Measurements from ENCODE around the gene ARID5B.
"Not testable (repeated sequence)": the region's sequence is repeated elsewhere in the genome, so short reads cannot be mapped to it uniquely, and the experiment has no call there.

The ARID5B gene, protein sequence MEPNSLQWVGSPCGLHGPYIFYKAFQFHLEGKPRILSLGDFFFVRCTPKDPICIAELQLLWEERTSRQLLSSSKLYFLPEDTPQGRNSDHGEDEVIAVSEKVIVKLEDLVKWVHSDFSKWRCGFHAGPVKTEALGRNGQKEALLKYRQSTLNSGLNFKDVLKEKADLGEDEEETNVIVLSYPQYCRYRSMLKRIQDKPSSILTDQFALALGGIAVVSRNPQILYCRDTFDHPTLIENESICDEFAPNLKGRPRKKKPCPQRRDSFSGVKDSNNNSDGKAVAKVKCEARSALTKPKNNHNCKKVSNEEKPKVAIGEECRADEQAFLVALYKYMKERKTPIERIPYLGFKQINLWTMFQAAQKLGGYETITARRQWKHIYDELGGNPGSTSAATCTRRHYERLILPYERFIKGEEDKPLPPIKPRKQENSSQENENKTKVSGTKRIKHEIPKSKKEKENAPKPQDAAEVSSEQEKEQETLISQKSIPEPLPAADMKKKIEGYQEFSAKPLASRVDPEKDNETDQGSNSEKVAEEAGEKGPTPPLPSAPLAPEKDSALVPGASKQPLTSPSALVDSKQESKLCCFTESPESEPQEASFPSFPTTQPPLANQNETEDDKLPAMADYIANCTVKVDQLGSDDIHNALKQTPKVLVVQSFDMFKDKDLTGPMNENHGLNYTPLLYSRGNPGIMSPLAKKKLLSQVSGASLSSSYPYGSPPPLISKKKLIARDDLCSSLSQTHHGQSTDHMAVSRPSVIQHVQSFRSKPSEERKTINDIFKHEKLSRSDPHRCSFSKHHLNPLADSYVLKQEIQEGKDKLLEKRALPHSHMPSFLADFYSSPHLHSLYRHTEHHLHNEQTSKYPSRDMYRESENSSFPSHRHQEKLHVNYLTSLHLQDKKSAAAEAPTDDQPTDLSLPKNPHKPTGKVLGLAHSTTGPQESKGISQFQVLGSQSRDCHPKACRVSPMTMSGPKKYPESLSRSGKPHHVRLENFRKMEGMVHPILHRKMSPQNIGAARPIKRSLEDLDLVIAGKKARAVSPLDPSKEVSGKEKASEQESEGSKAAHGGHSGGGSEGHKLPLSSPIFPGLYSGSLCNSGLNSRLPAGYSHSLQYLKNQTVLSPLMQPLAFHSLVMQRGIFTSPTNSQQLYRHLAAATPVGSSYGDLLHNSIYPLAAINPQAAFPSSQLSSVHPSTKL

DNA sequence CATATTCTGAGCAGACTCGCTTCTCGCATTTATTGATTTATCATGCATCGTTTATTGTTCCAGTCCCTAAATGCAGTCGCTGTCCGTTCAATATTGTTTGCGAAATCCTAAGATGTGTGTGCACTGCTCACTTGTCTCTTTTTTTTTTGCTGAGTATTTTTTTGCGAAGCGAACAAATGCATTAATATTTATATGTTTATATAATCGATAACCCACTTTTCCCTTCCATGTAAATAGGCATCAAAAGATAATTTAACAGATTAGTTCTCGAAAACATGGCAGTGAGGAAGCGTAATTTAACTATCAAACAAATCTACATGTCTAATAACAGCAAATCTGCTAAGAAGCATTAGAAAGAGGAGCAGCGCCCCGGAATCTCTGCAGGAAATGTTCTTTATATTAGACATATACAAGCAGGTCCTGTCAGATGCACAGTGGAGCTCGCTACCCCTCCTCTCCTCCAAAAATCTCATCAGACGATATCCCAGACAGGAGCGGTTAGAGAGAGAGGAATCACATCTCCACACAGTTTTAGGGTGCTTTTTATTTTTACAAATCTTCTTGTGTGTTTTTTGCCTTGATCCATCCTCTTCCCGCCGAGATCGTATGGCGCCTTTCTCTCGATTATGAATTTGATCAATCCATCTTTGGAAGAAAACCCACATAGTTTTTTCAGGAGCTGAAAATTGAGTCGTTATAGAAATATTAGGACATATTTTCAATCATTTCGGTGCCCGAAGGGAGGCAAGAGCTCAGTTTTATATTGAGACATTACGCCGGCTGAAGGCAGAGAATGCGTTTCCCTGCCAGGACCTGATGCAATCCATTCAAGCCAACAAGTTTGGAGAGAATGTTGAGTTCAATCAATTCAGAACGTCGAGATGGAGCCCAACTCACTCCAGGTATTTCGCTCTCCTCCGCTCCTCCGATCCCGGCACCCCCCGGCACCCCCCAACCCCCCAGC is at the start of gene ARID5B:
Gene ARID5B, plus strand, starts transcription at position 871 of the 964 bp plus-strand sequence. Its CDS starts 11 bp downstream, at position 882.
- DNase-seq (ENCODE audit: low spot score), result peak; percentile 62

DNA sequence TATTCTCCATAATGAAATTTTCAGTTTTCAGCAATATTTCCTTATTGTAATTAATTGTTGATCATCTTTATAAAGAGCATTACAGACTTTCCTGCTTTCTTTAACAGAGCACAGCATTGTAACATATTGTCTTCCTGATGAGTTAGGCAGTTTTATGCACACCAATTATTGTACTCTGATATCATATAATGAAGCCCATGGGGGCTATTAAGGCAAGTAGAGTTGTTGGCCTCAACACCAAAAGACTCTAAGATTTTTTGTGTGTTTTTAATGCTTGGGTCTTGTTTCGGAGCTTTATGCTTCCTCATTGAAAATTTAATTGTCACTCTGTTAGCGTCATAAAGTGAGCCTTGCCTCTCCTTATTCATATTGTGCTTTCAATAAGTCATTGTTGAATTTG is 49.2 kb upstream of the ARID5B start:
- DNase-seq (ENCODE audit: low spot score), result no peak

DNA sequence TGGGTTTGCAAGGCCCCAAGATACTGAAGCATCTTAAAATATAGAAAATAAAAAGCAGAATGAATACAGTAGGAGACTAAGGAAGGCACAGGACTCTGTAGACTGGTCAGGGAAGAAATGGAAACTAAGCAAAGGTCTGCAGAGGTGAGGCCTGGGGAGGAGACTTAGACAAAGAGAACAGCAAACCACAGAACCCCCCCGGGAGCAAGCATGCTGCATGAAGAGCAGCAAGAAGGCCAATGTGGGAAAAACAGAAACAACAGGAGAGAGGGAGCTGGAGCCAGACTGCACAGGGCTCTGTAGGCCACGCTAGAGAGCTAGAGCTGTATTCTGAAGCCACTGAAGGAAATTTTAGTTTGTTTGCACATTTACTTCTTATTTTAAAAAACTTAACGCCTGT is 45.7 kb upstream of the ARID5B start:
- DNase-seq (ENCODE audit: low spot score), result no peak

DNA sequence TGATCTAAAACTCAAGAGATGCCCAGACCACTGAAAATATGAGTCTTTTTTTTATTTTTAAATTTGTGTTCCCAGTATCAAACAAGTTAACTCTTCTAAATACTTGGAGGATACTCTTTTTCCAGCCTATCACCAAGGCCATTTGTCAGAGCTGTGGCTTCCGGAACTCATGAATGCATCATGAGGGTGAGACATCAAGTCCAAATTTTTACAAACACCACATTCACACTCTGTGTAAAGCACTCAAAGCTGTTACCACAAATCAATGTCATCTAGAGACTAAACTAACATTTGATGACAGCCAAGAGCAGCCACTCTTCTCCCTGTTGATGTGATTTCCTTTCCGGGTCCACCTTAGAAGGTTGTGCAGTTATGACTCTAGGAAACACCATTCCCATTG is 43.8 kb upstream of the ARID5B start:
- no peak for DNase-seq (ENCODE audit: low spot score)

DNA sequence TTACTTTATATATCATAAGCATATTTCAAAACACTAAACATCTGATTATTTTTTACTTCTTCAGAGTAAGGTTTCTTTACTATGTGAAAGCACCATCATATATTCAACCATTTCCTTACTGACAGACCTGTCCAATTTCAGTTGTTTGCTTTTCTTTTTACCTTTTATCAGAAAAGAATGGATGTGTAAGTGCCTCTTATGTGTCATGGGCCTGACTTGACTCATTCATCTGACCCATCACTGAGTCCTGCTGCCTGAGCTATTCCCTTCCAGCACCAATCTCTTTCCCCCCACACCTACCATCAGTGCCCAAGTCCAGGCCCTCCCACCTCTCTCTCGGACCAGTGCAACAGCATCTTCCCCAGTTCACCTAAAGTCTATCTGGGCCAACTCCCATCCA is 41.7 kb upstream of the ARID5B start:
- no peak for DNase-seq (ENCODE audit: low spot score)

DNA sequence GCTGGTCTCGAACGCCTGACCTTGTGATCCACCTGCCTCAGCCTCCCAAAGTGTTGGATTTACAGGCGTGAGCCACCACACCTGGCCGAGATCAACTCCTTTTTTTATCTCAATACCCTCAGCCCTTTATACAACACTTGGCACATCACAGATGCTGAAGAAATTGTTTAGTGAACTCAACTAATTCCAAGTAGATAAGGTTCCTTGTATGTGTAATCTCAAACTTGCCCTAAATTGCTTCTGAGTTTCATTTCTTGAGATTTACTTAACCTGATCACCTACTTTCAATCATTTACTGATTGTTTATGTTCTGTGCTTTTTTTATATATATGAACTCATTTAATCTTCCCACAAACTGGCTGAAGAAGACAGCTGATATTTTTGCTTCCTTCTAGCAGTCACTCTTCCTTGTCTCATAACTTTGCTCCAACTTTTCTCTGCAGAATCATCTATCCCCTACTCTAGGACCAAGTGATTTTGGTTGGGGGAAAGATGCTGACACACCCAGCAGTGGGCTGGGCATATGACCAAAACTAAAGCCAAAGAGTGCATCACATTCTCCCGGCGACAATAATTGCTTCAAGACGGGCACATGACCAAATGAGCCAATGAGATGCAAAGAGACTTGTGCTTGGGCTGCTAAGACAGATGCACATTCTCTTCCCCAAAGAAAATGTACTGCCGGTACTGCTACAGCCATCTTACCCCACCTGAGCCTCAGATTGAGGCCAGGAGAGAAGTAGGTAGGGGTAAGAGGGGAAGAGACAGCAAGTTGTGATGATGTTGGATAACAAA is 40.3 kb upstream of the ARID5B start:
- no peak for DNase-seq (ENCODE audit: low spot score)

DNA sequence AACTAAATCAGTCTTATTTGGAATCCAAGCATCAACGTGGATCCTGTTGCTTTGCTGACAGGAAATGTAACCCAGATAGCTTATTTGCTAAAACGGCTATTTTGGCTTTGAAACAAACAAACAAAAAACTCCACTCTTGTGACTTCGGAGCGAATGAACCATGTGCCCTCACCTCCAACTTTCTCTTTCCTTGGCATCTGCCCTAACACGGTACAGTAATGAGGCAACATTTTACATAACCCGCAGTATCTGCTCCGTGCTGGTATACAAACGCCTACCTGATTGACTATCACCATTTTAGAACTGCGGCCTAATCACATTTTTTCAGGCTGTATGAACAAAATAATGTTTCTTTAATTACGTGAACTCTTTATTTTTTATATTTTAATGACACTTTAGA is 37.5 kb upstream of the ARID5B start:
- DNase-seq (ENCODE audit: low spot score), result no peak

DNA sequence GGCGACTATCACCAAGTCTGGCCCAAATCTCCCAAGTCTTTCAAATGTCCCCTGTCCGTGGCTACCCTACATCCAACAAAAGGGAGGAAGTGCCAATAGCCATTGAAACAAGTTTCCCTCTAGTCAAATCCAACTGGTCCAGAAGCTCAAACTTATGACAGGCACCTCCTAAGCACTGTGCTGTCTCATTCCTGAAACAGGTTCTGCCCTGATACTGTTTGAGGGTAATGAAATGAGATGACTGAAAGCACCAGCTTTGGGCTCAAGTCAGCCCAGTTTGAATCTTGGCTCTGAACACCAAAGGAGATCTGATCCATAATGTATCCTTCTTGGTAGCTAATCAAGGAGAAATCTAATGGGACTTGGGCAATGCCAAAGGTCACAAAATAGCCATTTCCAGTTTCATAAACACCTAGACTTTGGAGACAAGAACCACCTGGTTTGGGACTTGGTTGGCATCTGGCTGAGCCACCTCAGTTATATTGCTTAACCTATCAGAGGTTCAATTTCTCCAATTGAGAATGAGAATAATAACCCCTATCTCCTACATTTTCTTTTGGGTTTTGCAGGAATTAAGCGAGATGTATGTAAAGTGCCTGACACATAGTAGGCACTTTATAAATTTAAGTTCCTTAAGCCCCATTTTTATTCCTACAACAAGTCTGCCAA is 34.7 kb upstream of the ARID5B start:
- DNase-seq (ENCODE audit: low spot score), result no peak

DNA sequence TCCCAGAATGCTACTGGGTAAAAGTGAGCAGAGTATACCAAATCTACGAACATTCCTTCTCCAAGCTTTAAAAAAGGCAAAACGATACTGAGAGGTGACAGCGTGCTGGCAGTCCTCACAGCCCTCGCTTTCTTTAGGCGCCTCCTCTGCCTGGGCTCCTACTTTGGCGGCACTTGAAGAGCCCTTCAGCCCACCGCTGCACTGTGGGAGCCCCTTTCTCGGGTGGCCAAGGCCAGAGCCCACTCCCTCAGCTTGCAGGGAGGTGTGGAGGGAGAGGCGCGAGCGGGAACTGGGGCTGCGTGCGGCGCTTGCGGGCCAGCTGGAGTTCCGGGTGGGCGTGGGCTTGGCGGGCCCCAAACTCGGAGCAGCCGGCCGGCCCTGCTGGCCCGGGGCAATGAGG is 34.1 kb upstream of the ARID5B start:
- not testable (repeated sequence) for DNase-seq (ENCODE audit: low spot score)

DNA sequence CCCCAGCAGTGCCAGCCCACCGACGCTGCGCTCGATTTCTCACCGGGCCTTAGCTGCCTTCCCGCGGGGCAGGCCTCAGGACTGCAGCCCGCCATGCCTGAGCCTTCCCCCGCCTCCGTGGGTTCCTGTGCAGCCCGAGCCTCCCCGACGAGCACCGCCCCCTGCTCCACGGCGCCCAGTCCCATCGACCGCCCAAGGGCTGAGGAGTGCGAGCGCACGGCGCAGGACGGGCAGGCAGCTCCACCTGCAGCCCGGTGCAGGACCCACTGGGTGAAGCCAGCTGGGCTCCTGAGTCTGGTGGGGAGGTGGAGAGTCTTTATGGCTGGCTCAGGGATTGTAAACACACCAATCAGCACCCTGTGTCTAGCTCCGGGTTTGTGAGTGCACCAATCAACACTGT is 33.7 kb upstream of the ARID5B start:
- DNase-seq (ENCODE audit: low spot score), result not testable (repeated sequence)

DNA sequence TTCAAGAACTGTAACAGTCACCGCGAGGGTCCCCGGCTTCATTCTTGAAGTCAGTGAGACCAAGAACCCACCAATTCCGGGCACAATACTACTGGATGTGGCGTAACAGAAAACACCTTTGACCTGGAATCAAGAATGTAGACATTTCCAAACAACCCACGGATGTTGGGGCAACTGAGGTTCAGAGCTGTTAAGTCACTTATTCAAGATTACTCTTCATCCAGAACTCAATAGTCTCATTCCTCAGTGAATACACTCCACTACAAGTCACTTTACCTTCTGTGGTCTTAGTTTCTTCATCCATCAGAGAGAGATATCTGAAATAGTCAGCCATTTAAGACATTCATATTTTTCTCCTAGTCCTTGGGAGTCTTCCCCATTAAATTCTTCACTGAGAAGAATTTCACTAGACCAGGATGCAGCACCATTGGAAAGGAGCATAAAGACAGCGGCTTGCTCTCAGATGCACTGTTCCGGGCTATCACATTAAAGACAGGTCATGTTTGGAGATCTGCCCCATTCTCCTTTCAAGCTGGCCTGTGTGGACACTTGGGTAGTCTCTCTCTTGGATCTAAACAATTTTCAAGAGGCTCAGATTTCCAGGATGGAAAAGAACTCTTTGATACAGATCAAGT is 32.3 kb upstream of the ARID5B start:
- no peak for DNase-seq (ENCODE audit: low spot score)

DNA sequence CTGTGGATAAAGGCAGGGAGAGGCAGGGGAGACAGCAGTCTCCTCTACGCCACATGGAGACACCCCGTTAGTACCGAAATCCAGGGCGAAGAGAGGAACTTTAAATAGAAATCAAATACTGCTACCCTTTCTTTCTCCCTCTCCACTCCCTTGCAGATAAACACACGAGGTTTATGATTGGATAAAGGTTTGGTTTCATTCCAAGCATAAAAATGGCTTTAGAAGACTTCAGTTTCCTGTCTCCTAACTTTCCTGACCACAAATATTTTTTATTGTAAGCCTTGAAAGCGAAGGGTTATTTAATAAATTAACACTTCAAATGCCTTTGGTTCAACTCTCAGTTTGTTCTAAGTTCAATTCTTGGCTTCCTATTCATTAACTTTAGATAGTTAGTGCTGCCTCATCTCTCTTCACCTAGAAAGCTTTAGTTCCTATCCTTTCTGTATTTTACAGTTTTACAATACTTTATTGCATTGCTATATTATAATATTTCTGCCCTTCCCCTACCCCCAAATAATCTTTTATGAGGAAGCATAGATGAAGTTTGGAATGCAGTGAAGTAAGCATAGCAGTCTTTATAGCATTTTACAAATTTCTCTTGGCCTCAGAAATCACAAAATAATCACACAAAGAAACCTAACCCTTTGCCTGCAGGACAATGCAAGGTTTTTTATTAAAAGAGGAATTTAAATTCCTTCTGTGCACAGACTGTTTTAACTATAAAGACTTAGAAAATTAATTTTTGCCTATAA is 31.5 kb upstream of the ARID5B start:
- no peak for DNase-seq (ENCODE audit: low spot score)

DNA sequence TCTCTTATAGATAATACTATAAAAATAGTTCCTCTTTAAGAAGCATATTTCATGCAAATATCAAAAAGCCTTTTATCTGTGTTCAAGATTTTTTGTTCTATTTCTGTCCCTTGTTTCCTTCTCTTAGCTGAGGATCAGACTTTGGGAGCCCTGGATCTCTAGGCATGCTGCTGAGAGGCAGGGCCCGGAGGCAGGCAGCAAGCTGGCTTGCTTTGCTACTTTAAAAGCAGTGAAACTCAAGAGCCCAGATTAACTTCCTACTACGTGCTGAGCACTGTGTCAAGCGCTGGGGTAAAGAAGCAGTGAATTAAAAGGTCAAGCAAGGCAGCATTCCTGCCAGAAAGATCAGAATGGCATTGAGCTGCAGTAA is 31.0 kb upstream of the ARID5B start:
- DNase-seq (ENCODE audit: low spot score), result no peak

DNA sequence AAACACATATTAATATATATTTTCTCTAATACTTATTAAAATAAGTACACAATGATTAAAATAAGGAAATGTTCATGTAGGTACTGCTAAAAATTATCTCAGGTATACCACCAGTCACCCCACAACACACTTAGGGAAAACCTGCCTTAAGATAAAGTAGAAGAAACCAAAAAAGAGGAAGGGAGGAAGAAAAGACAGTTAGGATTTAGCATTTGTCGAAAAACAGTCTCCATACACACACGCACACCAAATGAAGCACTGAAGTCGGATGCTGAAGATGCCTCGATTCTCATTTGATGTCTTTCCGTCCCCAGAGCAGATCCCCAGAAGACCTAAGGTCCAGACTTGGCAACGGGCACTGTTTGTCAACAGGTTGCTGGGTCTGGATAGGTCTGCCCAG is 30.0 kb upstream of the ARID5B start:
- no peak for DNase-seq (ENCODE audit: low spot score)

DNA sequence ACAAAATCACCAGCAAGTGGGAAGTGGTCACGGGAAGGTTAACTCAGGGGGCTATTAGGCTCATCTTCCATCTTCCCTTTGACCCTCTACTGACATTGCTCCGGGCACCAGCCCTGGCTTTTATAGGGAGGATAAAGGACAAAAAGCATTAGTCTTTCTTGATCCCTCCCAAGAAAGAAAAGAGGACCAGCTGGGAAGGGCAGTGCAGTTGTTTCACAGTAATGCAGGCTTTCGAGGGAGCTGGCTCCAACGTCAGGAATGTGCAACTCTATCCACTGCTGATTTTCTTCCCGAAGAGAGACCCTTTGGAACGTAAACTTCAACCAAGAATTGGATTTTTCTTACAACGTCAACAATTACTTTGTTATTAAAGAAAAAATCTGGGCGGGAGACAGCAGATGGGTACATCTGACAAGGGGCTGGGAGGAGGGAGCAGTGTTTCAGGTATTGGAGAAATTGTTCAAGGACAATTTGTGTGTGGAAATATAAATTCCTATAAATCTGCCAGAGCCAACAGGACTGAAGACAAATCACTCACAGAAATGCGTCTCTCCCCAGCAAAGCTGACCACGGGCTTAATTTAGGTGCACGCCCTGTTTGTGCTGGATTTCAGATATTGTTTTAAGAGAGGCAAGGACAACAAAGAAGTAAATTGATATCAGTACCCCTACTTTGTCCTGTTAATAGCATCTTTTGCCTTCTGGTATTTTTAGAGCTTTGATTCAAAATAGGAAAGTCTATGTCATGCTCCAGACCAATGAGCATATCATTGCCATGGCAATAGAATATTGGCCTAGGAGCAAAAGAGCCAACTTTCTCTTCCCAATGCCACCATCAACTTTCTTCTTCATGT is 23.4 kb upstream of the ARID5B start:
- no peak for DNase-seq (ENCODE audit: low spot score)

DNA sequence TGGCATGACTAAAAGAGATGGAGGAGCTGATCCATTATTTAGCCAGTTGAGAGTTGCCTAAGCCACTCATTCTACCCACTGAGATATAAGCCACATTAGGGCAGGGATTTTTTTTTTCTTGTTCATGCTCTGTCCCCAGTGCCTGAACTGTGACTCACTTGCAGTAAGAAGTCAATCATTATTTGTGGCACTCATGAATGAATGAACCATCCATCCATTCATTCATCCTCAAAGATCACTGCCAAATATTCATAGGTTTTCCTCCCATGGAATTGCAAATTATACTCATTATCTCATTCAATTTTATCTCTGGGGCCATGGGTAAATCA is 22.8 kb upstream of the ARID5B start:
- DNase-seq (ENCODE audit: low spot score), result no peak

DNA sequence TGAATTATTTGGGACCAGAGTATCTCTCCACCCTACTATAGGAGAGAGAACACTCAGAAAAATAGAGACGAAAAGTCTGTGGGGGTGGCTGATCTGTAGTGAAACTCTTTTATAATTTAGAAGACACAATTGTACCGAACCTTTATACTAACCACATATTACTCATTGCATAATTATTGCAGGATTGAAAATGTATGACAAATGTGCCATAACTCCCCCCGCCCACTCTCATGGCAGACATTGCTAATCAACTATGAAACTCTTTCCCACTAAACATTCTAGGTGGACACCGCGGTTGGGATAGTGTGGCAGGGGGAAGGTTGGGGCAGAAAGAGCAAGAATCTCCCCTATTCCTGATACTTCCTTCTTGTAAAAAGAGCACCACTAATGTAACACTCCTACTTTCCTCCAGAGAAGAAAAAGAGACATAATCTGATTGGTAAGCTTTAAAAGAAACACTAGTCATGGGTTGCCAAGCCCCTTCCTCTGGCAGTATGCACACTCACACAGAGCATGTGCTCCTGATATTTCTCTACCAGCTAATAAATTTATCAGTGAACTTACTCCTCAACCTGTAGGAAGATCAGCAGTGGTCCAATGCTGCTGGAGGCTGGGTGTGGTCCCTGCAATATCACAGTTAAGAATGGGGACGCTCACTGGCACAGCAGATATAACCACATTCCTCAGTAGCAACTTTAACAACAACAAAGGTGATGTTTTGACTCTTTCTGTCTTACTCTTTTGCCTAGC is 18.7 kb upstream of the ARID5B start:
- no peak for DNase-seq (ENCODE audit: low spot score)
